Smooth muscle cell (in vitro differentiated cells): ENCODE results near the gene DCST1. TPM values are rescaled to one million over a fixed set of nuclear protein-coding genes. Genes with fewer than 3 reads are reported as not detected.
A peak's percentile ranks its signal among the peaks of the same experiment; 100 is the strongest.

Source experiments
- DNase-seq: peaks from one replicate; lab custom pipeline; 2025; ENCODE audit not compliant: unreplicated experiment; lab: John Stamatoyannopoulos, UW
- H2AFZ ChIP-seq: fragments of 200-600 bp; sonication (generic); 2 replicates; pipeline ENCODE4 v1.6.0; 2016; ENCODE audit warnings: antibody characterized with exemption, low read depth, mild to moderate bottlenecking
- H3F3A ChIP-seq: fragments of 200-600 bp; sonication (generic); 2 replicates; pipeline ENCODE4 v1.6.0; 2017; ENCODE audit warnings: antibody characterized with exemption, low read depth
- H3K27ac ChIP-seq: fragments of 200-600 bp; sonication (generic); 2 replicates; pipeline ENCODE4 v1.5.1; 2016; ENCODE audit warnings: low read depth, mild to moderate bottlenecking
- H3K27me3 ChIP-seq: fragments of 200-600 bp; sonication (generic); 2 replicates; pipeline ENCODE4 v1.6.1; 2016; ENCODE audit warnings: low read depth, mild to moderate bottlenecking
- H3K36me3 ChIP-seq: fragments of 200-600 bp; sonication (generic); 2 replicates; pipeline ENCODE4 v1.5.1; 2016; ENCODE audit warnings: low read depth
- H3K4me1 ChIP-seq: fragments of 200-600 bp; sonication (generic); 2 replicates; pipeline ENCODE4 v1.5.1; 2016; ENCODE audit warnings: low read depth
- H3K4me2 ChIP-seq: fragments of 200-600 bp; sonication (generic); 2 replicates; pipeline ENCODE4 v1.6.0; 2016; ENCODE audit warnings: mild to moderate bottlenecking
- H3K4me3 ChIP-seq: fragments of 200-600 bp; sonication (generic); 2 replicates; pipeline ENCODE4 v1.5.1; 2016; ENCODE audit warnings: mild to moderate bottlenecking
- H3K79me2 ChIP-seq: fragments of 200-600 bp; sonication (generic); 2 replicates; pipeline ENCODE4 v1.6.0; 2016; ENCODE audit warnings: low read depth, mild to moderate bottlenecking
- H3K9ac ChIP-seq: fragments of 200-600 bp; sonication (generic); 2 replicates; pipeline ENCODE4 v1.6.0; 2016; ENCODE audit warnings: low read depth
- H3K9me3 ChIP-seq: fragments of 200-600 bp; sonication (generic); replicated peaks from 2 replicates; pipeline ENCODE4 v1.5.1; 2016; ENCODE audit warnings: low read depth
- H4K20me1 ChIP-seq: fragments of 200-600 bp; sonication (generic); 2 replicates; pipeline ENCODE4 v1.6.0; 2016; ENCODE audit warnings: low read depth
- WGBS: methylation state at CpG from one replicate; pipeline ENCODE4 v1.1.7; 2016; ENCODE audit warnings: low lambda C conversion rate; 5-methylcytosine and 5-hydroxymethylcytosine counted together
- polyA plus RNA-seq: library from polyadenylated mRNA; unstranded; fragments of >200 nt; fragmentation: Nextera tagmentation; extraction: Ambion mirVana; gene quantifications from 2 replicates; pipeline ENCODE4 v1.2.1, GENCODE V29; 2016
- total RNA-seq: library from RNA; depleted of rRNA; stranded (reverse); fragments of >200 nt; gene quantifications from 2 replicates; pipeline ENCODE4 v1.2.3, GENCODE V29; 2014
- TF ChIP-seq, protein P1 (sequence below): fragments of 200-600 bp; sonication (generic); IDR thresholded peaks from 2 replicates; pipeline ENCODE4 v1.5.1; 2017; ENCODE audit warnings: borderline replicate concordance, mild to moderate bottlenecking, antibody characterized with exemption; ENCODE audit not compliant: insufficient read depth, poor library complexity, severe bottlenecking

Gene DCST1
- total and polyA plus RNA-seq, 2 experiments from 2014 or later, result not detected

DNA sequence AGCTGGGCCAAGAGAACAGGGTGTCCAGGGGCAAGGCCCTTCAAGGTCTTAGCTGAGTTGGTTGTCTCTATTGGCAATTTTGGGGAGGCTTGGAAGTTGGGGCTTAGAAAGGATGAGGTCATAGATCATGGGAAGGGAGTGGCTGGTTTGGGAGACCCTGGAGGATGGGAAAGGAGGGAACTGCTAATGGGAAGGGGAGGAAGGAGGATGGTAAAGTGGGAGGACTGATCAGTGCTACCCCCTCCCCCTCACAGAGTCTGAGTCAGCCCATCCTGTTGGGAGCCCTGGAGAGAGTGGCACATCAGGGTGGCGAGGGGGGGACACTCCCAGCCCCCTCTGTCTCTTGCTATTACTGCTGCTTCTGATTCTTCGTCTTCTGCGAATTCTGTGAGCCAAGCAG lies 35.0 kb downstream of the DCST1 start:
- WGBS, result 93% methylated on average over 3 of the region's 3 CpGs
- H2AFZ ChIP-seq, result no peak overlapping the region

DNA sequence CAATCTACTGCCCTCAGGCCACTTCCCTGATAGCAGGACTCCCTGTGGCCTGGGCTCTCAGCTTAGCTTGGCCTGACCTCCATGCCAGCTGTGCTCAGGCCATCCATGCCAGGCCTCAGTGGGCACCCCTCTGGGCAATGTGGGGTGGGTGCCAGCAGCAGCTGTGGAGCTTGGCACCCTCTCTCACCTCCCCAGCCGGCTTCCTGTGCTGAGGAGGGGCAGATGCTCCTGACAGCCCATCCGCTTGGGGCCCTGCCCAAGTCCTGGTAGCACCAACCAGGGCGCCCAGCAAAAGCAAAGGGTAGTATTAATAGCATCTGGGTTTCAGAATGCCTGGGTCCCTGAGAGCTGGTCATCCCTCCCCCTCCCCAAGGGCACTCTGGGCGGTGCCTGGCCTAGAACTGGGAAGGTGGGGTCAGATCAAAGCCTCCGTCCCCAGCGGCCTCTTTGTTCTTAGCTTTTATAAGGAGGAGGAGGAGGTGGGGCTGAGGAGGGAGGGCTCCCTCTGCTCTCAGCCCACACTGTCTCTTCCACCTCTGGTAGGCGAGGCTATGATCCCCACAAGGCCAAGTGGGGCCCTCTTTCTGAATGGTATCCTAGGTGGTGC lies 36.0 kb downstream of the DCST1 start:
- no peak overlapping the region for H3K4me2 ChIP-seq
- no peaks in the 10 kb centered on the region for H3K36me3 ChIP-seq
- DNase-seq, result no peak
- H3F3A ChIP-seq, result no peaks in the 10 kb centered on the region
- H3K27me3 ChIP-seq, result peaks cover 16% of the 10 kb centered on the region
- peaks cover 6% of the 10 kb centered on the region for H3K79me2 ChIP-seq
- peaks cover 15% of the 10 kb centered on the region for H3K4me1 ChIP-seq
- 80% methylated on average over 7 of the region's 7 CpGs for WGBS
- H3K4me3 ChIP-seq, result no peak overlapping the region
- no peak overlapping the region for H2AFZ ChIP-seq
- peaks cover 36% of the 10 kb centered on the region for H4K20me1 ChIP-seq
- no peak overlapping the region for H3K9ac ChIP-seq
- TF ChIP-seq, protein P1, sequence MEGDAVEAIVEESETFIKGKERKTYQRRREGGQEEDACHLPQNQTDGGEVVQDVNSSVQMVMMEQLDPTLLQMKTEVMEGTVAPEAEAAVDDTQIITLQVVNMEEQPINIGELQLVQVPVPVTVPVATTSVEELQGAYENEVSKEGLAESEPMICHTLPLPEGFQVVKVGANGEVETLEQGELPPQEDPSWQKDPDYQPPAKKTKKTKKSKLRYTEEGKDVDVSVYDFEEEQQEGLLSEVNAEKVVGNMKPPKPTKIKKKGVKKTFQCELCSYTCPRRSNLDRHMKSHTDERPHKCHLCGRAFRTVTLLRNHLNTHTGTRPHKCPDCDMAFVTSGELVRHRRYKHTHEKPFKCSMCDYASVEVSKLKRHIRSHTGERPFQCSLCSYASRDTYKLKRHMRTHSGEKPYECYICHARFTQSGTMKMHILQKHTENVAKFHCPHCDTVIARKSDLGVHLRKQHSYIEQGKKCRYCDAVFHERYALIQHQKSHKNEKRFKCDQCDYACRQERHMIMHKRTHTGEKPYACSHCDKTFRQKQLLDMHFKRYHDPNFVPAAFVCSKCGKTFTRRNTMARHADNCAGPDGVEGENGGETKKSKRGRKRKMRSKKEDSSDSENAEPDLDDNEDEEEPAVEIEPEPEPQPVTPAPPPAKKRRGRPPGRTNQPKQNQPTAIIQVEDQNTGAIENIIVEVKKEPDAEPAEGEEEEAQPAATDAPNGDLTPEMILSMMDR, result no peak
- H3K27ac ChIP-seq, result no peak overlapping the region
- no peaks in the 10 kb centered on the region for H3K9me3 ChIP-seq

More for the DNA sequence above, 35.0 kb downstream of the DCST1 start:
- peaks cover 16% of the 10 kb centered on the region for H3K27me3 ChIP-seq
- no peaks in the 10 kb centered on the region for H3K36me3 ChIP-seq
- H3K79me2 ChIP-seq, result peaks cover 12% of the 10 kb centered on the region
- H3F3A ChIP-seq, result no peaks in the 10 kb centered on the region
- peaks cover 40% of the 10 kb centered on the region for H4K20me1 ChIP-seq
- TF ChIP-seq, protein P1, result no peak
- no peak overlapping the region for H3K4me2 ChIP-seq
- H3K27ac ChIP-seq, result no peak overlapping the region
- no peak overlapping the region for H3K9ac ChIP-seq
- DNase-seq, result no peak
- no peaks in the 10 kb centered on the region for H3K9me3 ChIP-seq
- H3K4me1 ChIP-seq, result peaks cover 19% of the 10 kb centered on the region
- no peak overlapping the region for H3K4me3 ChIP-seq

DNA sequence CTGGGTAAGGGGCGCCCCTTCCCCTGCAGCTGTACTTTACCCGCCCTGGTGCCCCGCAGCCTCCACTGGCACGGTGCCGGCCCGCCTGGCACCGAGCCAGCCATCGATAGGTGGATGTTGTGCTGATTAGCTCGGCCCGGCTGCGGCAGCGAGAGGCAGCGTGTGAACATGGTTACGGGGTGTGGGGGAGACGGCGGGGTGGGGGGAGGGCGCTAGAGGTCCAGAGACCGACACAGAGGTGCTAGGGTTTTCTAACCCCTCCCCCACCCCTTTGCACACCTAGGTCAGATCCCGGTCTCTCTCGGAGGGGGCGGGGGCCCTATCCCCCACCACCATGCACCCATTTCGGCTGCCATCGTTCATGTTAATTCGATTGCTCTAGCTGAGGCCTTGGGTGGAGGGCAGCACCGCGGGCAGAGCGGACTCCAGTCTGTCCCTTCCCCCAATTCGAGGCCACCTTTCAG lies 36.6 kb downstream of the DCST1 start:
- H3K9me3 ChIP-seq, result no peaks in the 10 kb centered on the region
- H3K27ac ChIP-seq, result no peak overlapping the region
- H3K79me2 ChIP-seq, result peaks cover under 1% of the 10 kb centered on the region
- H3K4me2 ChIP-seq, result peak overlapping the region; percentile 95
- H3F3A ChIP-seq, result no peaks in the 10 kb centered on the region
- DNase-seq, result no peak
- H4K20me1 ChIP-seq, result peaks cover 30% of the 10 kb centered on the region
- H3K4me3 ChIP-seq, result peak overlapping the region; percentile 46
- H2AFZ ChIP-seq, result no peak overlapping the region
- TF ChIP-seq, protein P1, result no peak
- peaks cover 15% of the 10 kb centered on the region for H3K4me1 ChIP-seq
- H3K9ac ChIP-seq, result no peak overlapping the region
- H3K36me3 ChIP-seq, result no peaks in the 10 kb centered on the region
- 20% methylated on average over 27 of the region's 28 CpGs for WGBS
- peaks cover 16% of the 10 kb centered on the region for H3K27me3 ChIP-seq
